ENCODE measurements around the gene OSBPL1A.

OSBPL1A gene

DNA sequence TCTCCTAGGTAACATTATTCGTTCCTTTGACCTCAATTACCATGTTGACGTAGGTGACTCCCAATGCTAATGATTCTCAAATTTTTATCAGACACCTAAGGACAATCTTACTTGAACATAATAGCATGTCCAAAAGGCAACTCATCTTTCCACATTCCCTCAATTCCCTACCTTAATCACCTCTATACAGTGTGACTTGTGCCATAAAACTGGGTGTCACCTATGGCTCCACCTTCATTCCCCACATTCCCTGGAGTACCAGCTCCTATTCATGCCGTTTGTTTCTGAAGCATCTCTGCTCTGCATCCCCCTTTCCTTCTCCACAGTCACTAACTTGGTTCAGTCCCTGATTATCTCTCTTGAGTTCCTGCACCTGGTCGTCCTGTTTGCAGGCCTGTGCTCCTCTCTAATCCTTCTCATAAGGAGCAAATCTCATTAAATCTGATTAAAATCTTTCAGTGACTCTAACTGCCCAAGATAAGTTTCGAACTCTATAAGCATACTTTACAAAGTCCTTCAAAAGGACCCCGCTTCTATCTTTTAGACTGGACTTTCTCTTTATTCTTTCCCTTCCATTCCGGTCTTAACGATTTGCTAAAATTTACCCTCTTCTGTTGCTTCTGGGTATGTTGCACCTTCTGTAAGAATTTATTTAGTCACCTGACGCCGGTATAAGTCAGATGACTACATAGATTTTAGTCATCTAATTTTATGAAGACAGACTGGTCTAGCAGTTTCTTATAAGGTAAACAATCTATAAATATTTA lies 128.7 kb downstream of the OSBPL1A start:
- no peak for DNase-seq (ENCODE audit: low read depth in 2 of 2, low spot score in 1 of 2)

DNA sequence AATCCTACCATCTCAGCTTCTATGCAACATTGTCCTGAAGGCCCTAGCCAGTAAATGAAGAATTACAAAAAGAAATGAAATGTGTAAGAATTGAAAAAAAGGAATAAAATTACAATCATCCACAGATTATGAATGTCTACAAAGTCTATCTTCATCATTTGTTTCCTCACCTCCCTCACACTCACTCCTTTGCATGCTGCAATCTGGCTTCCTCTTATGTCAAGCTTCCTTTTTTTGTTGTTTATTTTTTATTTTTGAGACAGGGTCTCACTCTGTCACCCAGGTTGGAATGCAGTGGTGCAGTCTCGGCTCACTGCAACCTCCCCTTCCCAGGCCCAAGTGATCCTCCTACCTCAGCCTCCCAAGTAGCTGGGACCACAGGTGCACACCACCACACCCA lies 129.7 kb downstream of the OSBPL1A start:
- no peak for DNase-seq (ENCODE audit: low read depth in 2 of 2, low spot score in 1 of 2)

- DNase-seq (ENCODE audit: low read depth in 2 of 2, low spot score in 1 of 2), result no peak
Measured at GRCh38 chr18:24266131-24266530, 131.5 kb downstream of the OSBPL1A start.

- no peak for DNase-seq (ENCODE audit: low read depth in 2 of 2, low spot score in 1 of 2)
Measured at GRCh38 chr18:24265502-24266064, 132.0 kb downstream of the OSBPL1A start.

DNA sequence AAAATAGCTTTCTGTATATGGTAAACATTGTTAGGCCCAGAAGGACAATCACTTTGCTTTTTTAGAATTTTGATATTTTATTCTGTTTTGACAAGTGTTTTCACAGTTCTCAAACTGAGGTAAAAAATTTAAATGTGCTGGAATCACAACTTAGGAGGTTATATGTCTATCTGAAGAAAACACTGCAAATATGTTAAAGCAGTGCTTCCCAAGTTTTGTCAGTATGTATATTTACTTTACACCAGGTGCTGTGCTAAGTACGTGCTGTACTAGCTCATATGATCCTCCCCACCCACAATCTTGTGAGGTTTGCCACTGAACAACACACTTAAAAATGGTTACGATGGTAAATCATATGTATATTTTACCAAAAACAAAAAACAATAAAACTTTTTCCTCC lies 134.6 kb downstream of the OSBPL1A start:
- no peak for DNase-seq (ENCODE audit: low read depth in 2 of 2, low spot score in 1 of 2)

DNA sequence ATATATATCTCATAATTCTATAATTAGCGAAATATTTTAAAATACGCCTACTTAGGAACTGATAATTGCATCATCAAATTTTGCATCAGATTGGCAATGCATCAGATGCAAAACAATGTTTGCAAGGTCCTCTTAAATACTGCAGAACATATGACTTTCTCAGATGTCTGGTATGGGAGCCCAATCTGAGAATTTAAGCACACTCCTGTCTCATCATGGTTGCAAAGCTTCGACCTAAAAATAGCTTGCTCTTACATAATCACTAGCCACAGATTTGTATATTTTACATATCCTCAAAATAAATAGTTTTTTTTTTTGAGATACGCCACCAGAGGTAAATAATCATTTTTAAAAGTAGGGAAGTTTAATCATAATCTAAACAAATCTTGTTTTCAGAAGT lies 135.5 kb downstream of the OSBPL1A start:
- no peak for DNase-seq (ENCODE audit: low read depth in 2 of 2, low spot score in 1 of 2)

- DNase-seq (ENCODE audit: low read depth in 2 of 2, low spot score in 1 of 2), result no peak
Measured at GRCh38 chr18:24259869-24260641, 137.6 kb downstream of the OSBPL1A start.

DNA sequence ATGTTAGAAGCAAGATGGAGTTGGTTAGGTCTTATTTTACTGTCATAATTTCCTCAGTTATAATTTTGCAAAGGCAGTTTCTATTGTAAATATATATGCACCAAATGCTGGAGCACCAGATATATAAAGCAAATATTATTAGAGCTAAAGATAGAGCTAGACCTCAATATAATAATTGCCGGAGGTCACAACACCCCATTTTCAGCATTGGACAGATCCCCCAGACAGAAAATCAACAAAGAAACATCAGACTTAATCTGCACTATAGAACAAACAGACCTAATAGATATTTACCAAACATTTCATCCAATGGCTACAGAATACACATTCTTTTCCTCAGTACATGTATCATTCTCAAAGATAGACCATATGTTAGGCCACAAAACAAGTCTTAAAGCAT lies 143.6 kb downstream of the OSBPL1A start:
- no peak for DNase-seq (ENCODE audit: low read depth in 2 of 2, low spot score in 1 of 2)

GRCh38 chr18:24249716-24250115 lies 147.9 kb downstream of the OSBPL1A start:
- DNase-seq (ENCODE audit: low read depth in 2 of 2, low spot score in 1 of 2), result no peak

DNA sequence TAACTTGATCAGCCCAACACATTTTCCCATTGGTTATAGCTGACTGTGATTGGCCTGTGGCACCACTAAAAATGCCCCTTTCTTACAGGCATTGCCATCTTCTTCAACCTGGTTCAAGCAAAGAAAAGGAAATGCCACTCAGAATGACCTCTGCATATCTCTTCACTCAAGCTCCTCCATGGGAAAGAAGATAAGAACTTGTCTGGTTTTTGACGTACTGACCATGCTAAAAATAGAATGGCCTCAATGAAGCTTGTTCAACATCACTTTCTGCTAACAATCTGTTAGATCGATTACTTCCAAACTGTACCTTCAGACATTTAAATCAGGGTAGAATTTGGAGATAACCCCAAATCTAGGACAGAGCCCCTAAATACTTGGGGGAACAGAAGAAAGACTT lies 149.3 kb downstream of the OSBPL1A start:
- DNase-seq (ENCODE audit: low read depth in 2 of 2, low spot score in 1 of 2), result no peak

GRCh38 chr18:24246143-24246542 lies 151.5 kb downstream of the OSBPL1A start:
- DNase-seq (ENCODE audit: low read depth in 2 of 2, low spot score in 1 of 2), result no peak

- no peak for DNase-seq (ENCODE audit: low read depth in 2 of 2, low spot score in 1 of 2)
Measured at GRCh38 chr18:24244698-24245097, 152.9 kb downstream of the OSBPL1A start.

GRCh38 chr18:24243677-24244076 lies 153.9 kb downstream of the OSBPL1A start:
- DNase-seq (ENCODE audit: low read depth in 2 of 2, low spot score in 1 of 2), result no peak

DNA sequence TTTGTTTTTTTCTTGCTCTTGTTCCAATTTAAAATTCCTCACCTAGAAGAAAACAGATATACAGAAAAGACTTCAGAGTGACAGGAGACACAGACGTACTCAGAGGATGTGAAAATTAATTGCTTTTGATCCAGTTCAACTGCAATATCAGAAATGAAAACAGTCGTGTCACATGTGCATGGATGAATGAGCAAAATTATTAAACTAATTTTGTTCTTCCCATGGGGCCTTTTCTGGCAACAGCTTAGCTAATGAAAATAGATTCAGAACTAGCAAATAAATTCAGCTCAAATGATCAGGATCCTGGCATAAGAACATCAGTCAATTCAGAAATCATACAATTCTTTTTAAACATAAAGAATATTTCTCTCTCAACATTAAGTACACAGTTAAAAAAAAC lies 158.3 kb downstream of the OSBPL1A start:
- DNase-seq (ENCODE audit: low read depth in 2 of 2, low spot score in 1 of 2), result no peak

GRCh38 chr18:24238387-24238786 lies 159.2 kb downstream of the OSBPL1A start:
- DNase-seq (ENCODE audit: low read depth in 2 of 2, low spot score in 1 of 2), result no peak

- no peak for DNase-seq (ENCODE audit: low read depth in 2 of 2, low spot score in 1 of 2)
Measured at GRCh38 chr18:24234850-24235418, 162.7 kb downstream of the OSBPL1A start.

GRCh38 chr18:24234330-24234729 lies 163.3 kb downstream of the OSBPL1A start:
- no peak for DNase-seq (ENCODE audit: low read depth in 2 of 2, low spot score in 1 of 2)

- DNase-seq (ENCODE audit: low read depth in 2 of 2, low spot score in 1 of 2), result no peak
Measured at GRCh38 chr18:24232800-24233199, 164.8 kb downstream of the OSBPL1A start.

DNA sequence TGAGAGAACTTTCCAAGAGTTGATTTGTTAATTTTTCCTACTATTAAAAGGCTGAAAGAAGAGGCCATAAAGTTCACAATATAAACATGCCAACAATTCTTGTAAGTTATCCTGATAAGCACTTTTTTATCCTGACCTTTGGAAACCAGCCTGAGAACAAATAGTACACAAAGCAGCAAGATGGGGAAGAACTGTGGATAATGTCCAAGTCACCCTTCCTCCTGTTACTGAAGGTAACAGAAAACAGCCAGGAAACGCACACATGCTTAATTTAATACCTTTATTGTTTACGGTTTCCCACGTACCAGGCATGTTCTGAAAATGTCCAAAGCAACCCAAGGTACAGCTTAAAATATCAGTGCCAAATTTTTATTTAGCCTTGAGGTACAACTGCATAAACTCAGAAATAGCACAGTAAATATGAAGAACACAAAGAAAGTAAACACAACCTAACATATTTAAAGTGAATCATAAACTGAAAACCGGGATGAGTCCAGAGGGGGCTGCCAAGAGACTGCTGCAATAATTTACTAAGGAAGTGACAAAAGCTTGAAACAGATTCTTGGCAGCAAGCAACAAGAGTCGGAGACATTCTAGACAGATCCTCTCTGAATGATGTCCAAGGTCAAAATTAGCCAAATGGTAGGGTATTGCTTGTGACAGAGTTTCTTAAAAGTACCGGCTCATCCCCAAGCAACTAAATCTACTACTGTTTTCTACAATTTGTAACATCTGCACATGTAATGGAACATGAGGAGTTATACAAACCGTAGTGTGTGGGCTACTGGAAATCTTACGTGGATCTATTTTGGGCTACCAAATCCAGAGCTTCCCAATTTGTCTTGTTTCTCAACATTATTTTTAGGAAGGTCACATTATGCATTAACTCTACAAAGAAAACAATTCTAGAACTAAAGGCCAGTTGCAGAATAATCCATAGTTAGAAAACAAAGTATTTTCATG lies 165.6 kb downstream of the OSBPL1A start:
- no peak for DNase-seq (ENCODE audit: low read depth in 2 of 2, low spot score in 1 of 2)

GRCh38 chr18:24230766-24231165 lies 166.9 kb downstream of the OSBPL1A start:
- no peak for DNase-seq (ENCODE audit: low read depth in 2 of 2, low spot score in 1 of 2)

DNA sequence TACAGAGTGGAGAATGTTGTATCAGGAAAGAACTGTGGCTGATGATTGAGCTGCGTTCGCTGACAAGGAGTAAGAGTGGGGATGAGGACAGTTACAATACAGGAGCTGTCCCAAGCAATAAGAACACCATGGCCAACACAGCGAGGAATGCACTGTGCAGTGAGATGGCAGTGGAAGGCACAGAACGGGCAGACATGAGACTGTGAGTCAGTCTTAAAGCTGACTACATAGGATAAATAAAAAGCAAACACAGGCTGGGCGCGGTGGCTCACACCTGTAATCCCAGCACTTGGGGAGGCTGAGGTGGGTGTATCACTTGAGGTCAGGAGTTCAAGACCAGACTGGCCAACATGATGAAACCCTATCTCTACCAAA lies 169.0 kb downstream of the OSBPL1A start:
- no peak for DNase-seq (ENCODE audit: low read depth in 2 of 2, low spot score in 1 of 2)

Data from stimulated activated CD8-positive, alpha-beta memory T cell treated with anti-CD3 and anti-CD28 coated beads, Interleukin-4, amount 100 ng/mL, for 4 hours (primary cell).